Kidney epithelial cell (primary cell): ENCODE measurements around the gene CASTOR1. TPM values are rescaled to one million over a fixed set of nuclear protein-coding genes. Genes with fewer than 3 reads are reported as not detected.

Experiments used
- DNase-seq: peaks from one replicate; pipeline ENCODE4 v3.0.0-alpha.2; 2010; ENCODE audit warnings: low read depth
- H3K27me3 ChIP-seq: 2 replicates; pipeline ENCODE4 v1.6.0; 2011; ENCODE audit warnings: low read length; ENCODE audit not compliant: control insufficient read depth, insufficient read depth
- H3K36me3 ChIP-seq: 2 replicates; pipeline ENCODE4 v1.5.1; 2011; ENCODE audit warnings: low read length; ENCODE audit not compliant: control insufficient read depth, insufficient read depth
- H3K4me3 ChIP-seq: 2 replicates; pipeline ENCODE4 v1.5.1; 2011; ENCODE audit warnings: low read depth, mild to moderate bottlenecking, control low read depth, low read length
- CTCF ChIP-seq: IDR thresholded peaks from 2 replicates; pipeline ENCODE4 v1.5.1; 2011; ENCODE audit warnings: mild to moderate bottlenecking, moderate library complexity, low read length, control low read depth, inconsistent platforms; ENCODE audit not compliant: insufficient read depth, poor library complexity, severe bottlenecking
- total RNA-seq: library from RNA; depleted of rRNA; stranded (reverse); fragments of >200 nt; gene quantifications from 2 replicates; pipeline ENCODE4 v1.2.3, GENCODE V29; 2015

CASTOR1 gene
- total RNA-seq, 1 donor from 2014 or later, result 10.5 TPM

GRCh38 chr22:30297276-30297990 lies 8.1 kb upstream of the CASTOR1 start:
- no peaks in the 10 kb centered on the region for H3K36me3 ChIP-seq
- H3K27me3 ChIP-seq, result no peaks in the 10 kb centered on the region
- no peak overlapping the region for H3K4me3 ChIP-seq
- DNase-seq, result no peak
- no peak for TF ChIP-seq CTCF

- DNase-seq, result no peak
- H3K4me3 ChIP-seq, result no peak overlapping the region
- no peaks in the 10 kb centered on the region for H3K27me3 ChIP-seq
- TF ChIP-seq CTCF, result no peak
- no peaks in the 10 kb centered on the region for H3K36me3 ChIP-seq
Observed at GRCh38 chr22:30296833-30297232, 7.5 kb upstream of the CASTOR1 start.

GRCh38 chr22:30296324-30296723 lies 7.0 kb upstream of the CASTOR1 start:
- no peaks in the 10 kb centered on the region for H3K27me3 ChIP-seq
- H3K4me3 ChIP-seq, result no peak overlapping the region
- DNase-seq, result no peak
- H3K36me3 ChIP-seq, result no peaks in the 10 kb centered on the region
- no peak for TF ChIP-seq CTCF

- DNase-seq, result no peak
- no peak for TF ChIP-seq CTCF
- Histone ChIP-seq H3K36me3 (no peaks in the 10 kb centered on the region), H3K4me3 (no peak overlapping the region), H3K27me3 (no peaks in the 10 kb centered on the region)
Observed at GRCh38 chr22:30295576-30295975, 6.3 kb upstream of the CASTOR1 start.

- no peak for TF ChIP-seq CTCF
- Histone ChIP-seq H3K27me3 (no peaks in the 10 kb centered on the region), H3K4me3 (no peak overlapping the region), H3K36me3 (no peaks in the 10 kb centered on the region)
- DNase-seq, result no peak
Observed at GRCh38 chr22:30294830-30295229, 5.5 kb upstream of the CASTOR1 start.

- no peak for TF ChIP-seq CTCF
- Histone ChIP-seq H3K27me3 (no peaks in the 10 kb centered on the region), H3K4me3 (no peak overlapping the region), H3K36me3 (no peaks in the 10 kb centered on the region)
- no peak for DNase-seq
Observed at GRCh38 chr22:30294066-30294465, 4.8 kb upstream of the CASTOR1 start.
